Vagina (tissue), 2 donors: ENCODE data around the gene PRKAR1B. TPM values are rescaled to one million over a fixed set of nuclear protein-coding genes. Genes with fewer than 3 reads are reported as not detected.

ENCODE experiments used
- DNase-seq, 2 donors: peaks; one replicate each; pipeline ENCODE4 v3.0.0-alpha.2; 2017; ENCODE audit errors: extremely low spot score in 2 of 2
- H3K27ac ChIP-seq: fragments of 200-600 bp; sonication (generic); one replicate; pipeline ENCODE4 v1.5.1; 2019
- H3K27me3 ChIP-seq: fragments of 200-600 bp; sonication (generic); one replicate; pipeline ENCODE4 v1.5.1; 2019
- H3K36me3 ChIP-seq, 2 donors: fragments of 200-600 bp; sonication (generic); one replicate each; pipeline ENCODE4 v1.5.1; 2017 to 2019
- H3K4me1 ChIP-seq: fragments of 200-600 bp; sonication (generic); one replicate; pipeline ENCODE4 v1.5.1; 2019
- H3K4me3 ChIP-seq, 2 donors: fragments of 200-600 bp; sonication (generic); 1 replicate in 1 of 2; 2 replicates in 1 of 2; pipeline ENCODE4 v1.5.1; 2016 to 2019
- H3K9me3 ChIP-seq: fragments of 200-600 bp; sonication (generic); one replicate; pipeline ENCODE4 v1.5.1; 2019
- POLR2A ChIP-seq, 2 donors: fragments of 450-650 bp; IDR thresholded peaks; one replicate each; pipeline ENCODE4 v1.6.1; 2017; ENCODE audit warnings: antibody characterized with exemption in 2 of 2, mild to moderate bottlenecking in 2 of 2, moderate library complexity in 2 of 2
- POLR2AphosphoS5 ChIP-seq, 2 donors: sonication (generic); formaldehyde crosslinking; IDR thresholded peaks; one replicate each; pipeline ENCODE4 v1.9.0; 2017; ENCODE audit warnings: antibody characterized with exemption in 2 of 2, mild to moderate bottlenecking in 2 of 2, low read depth in 1 of 2; ENCODE audit not compliant: insufficient read depth in 1 of 2
- intact Hi-C: fragments of 100-400 bp; cut with DNase I; formaldehyde crosslinking; loops from one replicate; pipeline ENCODE4 v1.15.1; 2023
- total RNA-seq: library from RNA; depleted of rRNA; stranded (reverse); fragments of >200 nt; gene quantifications from one replicate; pipeline ENCODE4 v1.2.3, GENCODE V29; 2016
- TF ChIP-seq, protein P1 (sequence below), 3 experiments: fragments of 450-650 bp in 2 of 3; fragments of 200-600 bp in 1 of 3; sonication (generic) in 1 of 3; IDR thresholded peaks; one replicate each; pipeline ENCODE4 v1.5.1; 2017 to 2019; ENCODE audit warnings: antibody characterized with exemption in 3 of 3, mild to moderate bottlenecking in 2 of 3, moderate library complexity in 2 of 3

Gene PRKAR1B
- total RNA-seq, 1 donor from 2014 or later = 31.4 TPM

DNA sequence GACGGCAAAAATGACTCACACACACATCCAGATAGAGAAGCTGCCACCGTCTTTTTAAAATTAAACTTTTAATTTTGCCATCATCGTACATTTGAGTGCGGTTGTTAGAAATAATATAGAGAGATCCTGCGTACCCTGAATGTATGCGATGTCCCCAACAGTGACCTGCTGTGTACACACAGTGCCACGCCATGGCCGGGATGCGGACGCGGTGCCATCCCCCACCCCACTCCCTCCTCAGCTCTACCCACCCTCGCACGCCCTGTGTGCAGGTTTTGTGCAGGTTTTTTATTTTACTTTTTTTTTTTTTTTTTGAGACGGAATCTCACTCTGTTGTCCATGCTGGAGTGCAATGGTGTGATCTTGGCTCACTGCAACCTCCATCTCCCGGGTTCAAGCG lies 148.7 kb downstream of the PRKAR1B start:
- no peak for TF ChIP-seq POLR2A (IDR thresholded peaks at IDR 0.05)
- TF ChIP-seq, protein P1, sequence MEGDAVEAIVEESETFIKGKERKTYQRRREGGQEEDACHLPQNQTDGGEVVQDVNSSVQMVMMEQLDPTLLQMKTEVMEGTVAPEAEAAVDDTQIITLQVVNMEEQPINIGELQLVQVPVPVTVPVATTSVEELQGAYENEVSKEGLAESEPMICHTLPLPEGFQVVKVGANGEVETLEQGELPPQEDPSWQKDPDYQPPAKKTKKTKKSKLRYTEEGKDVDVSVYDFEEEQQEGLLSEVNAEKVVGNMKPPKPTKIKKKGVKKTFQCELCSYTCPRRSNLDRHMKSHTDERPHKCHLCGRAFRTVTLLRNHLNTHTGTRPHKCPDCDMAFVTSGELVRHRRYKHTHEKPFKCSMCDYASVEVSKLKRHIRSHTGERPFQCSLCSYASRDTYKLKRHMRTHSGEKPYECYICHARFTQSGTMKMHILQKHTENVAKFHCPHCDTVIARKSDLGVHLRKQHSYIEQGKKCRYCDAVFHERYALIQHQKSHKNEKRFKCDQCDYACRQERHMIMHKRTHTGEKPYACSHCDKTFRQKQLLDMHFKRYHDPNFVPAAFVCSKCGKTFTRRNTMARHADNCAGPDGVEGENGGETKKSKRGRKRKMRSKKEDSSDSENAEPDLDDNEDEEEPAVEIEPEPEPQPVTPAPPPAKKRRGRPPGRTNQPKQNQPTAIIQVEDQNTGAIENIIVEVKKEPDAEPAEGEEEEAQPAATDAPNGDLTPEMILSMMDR (IDR thresholded peaks at IDR 0.05) = no peak
- TF ChIP-seq POLR2AphosphoS5 (IDR thresholded peaks at IDR 0.05; ENCODE audit: insufficient read depth in 1 of 2, low read depth in 1 of 2) = no peak
- DNase-seq = no peak
- Histone ChIP-seq H3K27me3 (no peaks in the 10 kb centered on the region), H3K36me3 (no peaks in the 10 kb centered on the region), H3K27ac (no peak overlapping the region), H3K4me3 (no peak overlapping the region), H3K9me3 (no peaks in the 10 kb centered on the region), H3K4me1 (peaks cover 10% of the 10 kb centered on the region)
- intact Hi-C loops = no loop called here

DNA sequence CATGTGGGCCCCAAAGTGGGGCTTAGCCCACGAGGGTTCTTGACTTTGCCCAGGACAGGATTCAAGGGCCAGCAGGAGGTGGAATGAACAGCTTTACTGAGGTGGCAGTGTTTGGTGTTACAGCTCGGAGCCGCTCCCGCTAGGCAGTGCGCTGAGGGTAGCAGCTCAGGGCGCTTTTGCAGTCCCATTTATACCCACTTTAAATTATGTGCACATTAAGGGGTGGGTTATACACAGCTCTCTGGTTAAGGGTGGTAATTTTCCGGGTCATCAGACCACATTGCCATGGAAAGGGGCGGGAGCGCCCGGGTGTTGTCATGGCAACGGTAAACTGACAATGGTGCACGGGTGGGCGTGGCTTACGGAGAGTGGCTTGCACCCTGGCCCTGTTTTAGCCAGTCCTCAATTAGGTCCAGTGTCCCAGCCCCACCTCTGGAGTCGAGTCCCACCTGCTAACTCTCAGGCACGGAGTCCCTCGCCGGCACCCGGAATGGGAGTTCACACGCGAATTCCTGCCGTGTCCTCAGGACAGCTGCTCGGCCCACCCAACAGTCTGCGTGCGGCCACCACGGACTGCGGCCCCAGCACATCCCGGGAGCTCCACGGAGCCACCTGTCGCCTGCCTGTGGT lies 149.2 kb downstream of the PRKAR1B start:
- Histone ChIP-seq H3K4me3 (no peak overlapping the region), H3K27ac (no peak overlapping the region), H3K27me3 (no peaks in the 10 kb centered on the region), H3K36me3 (no peaks in the 10 kb centered on the region), H3K4me1 (peaks cover 10% of the 10 kb centered on the region), H3K9me3 (no peaks in the 10 kb centered on the region)
- DNase-seq = no peak
- no peak for TF ChIP-seq POLR2A (IDR thresholded peaks at IDR 0.05)
- intact Hi-C loops = no loop called here

DNA sequence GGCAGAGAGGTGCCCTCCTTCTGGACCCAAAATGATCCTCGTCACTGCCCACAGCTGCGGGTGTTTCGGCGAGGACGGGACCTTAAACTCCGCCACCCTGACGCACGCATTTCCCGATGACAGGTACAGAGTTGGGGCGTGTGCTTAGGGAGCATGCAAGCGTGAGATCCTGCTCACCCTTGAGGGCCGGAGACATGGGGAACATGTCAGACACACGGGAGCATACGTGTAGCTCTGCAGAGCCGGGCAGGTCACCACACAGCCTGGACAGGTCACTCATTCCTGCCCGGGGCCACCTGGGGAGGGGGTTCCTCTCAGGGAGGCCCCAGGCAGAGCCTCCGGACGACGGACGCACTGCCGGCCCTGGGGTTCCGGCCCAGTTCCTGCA lies 149.8 kb downstream of the PRKAR1B start:
- Histone ChIP-seq H3K36me3 (no peaks in the 10 kb centered on the region), H3K4me1 (peaks cover 10% of the 10 kb centered on the region), H3K9me3 (no peaks in the 10 kb centered on the region), H3K4me3 (no peak overlapping the region), H3K27ac (no peak overlapping the region), H3K27me3 (no peaks in the 10 kb centered on the region)
- intact Hi-C loops = no loop called here
- no peak for DNase-seq
- TF ChIP-seq POLR2AphosphoS5 (IDR thresholded peaks at IDR 0.05; ENCODE audit: insufficient read depth in 1 of 2, low read depth in 1 of 2) = no peak

DNA sequence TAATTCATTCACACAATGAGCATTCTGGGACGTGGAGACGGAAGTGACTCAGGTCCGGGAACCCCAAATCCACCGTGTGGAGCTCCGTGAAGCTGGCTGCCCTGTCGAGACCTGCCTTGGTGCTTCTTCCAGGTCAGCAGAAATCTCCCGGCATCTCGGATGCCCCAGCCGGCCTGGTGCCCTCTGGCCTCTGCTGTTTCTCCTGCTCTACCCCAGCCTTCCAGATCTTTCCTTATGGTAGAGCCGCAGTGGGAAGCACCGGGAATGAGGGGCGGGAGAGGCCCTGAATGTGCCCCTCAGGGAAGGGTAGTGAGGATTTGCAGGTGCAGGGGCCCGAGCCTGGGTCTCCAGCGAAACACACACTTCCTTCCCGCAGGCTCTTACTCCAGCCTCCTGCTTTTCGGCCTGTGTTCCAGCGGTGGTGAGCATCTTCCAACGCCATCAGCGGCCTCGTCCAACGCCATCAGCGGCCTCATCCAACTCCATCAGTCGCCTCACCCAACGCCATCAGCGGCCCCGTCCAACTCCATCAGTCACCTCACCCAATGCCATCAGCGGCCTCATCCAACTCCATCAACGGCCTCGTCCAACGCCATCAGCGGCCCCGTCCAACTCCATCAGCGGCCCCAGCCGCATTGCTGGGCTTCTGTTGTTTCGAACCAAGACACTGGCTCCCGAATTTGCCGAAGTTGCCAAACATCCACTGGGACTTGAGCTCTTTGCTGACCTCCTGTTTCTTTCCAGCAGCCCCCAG lies 150.4 kb downstream of the PRKAR1B start:
- DNase-seq = no peak
- TF ChIP-seq POLR2A (IDR thresholded peaks at IDR 0.05) (no peak), POLR2AphosphoS5 (IDR thresholded peaks at IDR 0.05; ENCODE audit: insufficient read depth in 1 of 2, low read depth in 1 of 2) (no peak)
- TF ChIP-seq, protein P1 (IDR thresholded peaks at IDR 0.05) = no peak
- Histone ChIP-seq H3K4me1 (peaks cover 10% of the 10 kb centered on the region), H3K27me3 (no peaks in the 10 kb centered on the region), H3K4me3 (no peak overlapping the region), H3K27ac (no peak overlapping the region), H3K36me3 (no peaks in the 10 kb centered on the region), H3K9me3 (no peaks in the 10 kb centered on the region)
- intact Hi-C loops = no loop called here

DNA sequence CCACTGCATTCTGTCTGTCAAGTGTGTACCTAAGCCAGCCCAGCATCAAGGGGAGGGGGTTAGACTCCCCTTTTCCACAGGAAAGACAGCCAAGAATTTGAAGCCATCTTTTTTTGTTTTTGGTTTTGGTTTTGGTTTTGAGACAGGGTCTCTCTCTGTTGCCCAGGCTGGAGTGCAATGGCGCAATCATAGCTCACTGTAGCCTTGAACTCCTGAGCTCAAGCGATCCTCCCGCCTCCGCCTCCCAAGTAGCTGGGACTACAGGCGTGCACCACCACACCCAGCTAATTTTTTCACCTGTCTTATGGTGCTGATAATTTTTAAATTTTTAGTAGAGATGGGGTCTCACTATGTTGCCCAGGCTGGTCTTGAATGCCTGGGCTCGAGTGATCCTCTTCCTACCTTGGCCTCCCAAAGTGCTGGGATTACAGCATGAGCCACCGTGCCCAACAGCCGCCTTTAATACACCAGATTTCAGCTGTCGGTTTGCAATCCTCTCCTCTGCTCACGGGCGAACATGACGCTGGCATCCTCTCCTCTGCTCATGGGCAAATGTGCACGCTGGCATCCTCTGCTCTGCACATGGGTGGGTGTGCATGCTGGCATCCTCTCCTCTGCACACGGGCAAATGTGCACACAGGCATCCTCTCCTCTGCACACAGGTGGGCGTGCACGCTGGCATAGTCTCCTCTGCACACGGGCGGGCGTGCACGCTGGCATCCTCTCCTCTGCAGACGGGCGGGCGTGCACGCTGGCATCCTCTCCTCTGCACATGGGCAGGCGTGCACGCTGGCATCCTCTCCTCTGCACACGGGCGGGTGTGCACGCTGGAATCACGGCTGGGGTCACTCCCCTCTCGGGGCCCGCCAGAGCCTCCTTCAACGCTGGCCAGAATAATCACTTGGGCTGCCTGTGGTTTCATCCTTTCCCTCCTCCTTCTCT lies 151.4 kb downstream of the PRKAR1B start:
- TF ChIP-seq POLR2AphosphoS5 (IDR thresholded peaks at IDR 0.05; ENCODE audit: insufficient read depth in 1 of 2, low read depth in 1 of 2) = no peak

DNA sequence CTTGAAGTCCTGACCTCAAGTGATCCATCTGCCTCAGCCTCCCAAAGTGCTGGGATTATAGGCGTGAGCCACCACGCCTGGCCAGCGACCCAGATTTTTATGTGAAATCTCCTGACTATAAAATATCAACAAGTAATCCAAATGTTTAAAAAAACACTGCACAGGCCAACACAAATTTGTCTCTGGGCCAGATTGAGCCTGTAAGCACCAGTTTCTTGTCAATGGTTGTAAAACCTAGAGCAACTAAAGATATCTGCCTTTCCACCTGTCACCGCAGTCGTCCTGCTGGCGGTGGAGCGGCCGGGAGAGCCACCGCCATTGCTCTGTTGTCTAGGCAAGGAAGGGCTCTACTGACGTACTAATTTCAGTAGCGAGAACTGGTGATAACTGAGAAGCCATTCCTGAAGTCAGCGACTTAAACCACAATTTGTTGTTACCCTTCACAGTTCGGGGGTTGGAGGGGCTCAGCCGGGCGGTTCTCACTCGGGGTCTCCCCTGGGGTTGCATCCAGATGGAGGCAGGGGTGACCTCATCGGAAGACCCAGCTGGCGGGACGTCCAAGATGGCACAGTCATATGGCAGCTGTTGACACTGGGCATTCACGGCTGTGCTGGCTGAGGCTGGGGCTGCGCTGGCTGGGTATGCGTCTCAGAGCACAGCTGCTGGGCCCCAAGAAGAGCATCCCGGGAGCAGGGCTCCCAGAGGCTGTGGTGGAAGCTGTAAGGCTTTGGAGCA lies 152.3 kb downstream of the PRKAR1B start:
- Histone ChIP-seq H3K36me3 (no peaks in the 10 kb centered on the region), H3K9me3 (no peaks in the 10 kb centered on the region), H3K27ac (no peak overlapping the region), H3K4me3 (no peak overlapping the region), H3K4me1 (peaks cover 10% of the 10 kb centered on the region), H3K27me3 (no peaks in the 10 kb centered on the region)
- DNase-seq = no peak
- intact Hi-C loops = no loop called here
- TF ChIP-seq POLR2AphosphoS5 (IDR thresholded peaks at IDR 0.05; ENCODE audit: insufficient read depth in 1 of 2, low read depth in 1 of 2) = no peak
- TF ChIP-seq POLR2A (IDR thresholded peaks at IDR 0.05) = no peak
- TF ChIP-seq, protein P1 (IDR thresholded peaks at IDR 0.05) = no peak

More for the DNA sequence above, 151.4 kb downstream of the PRKAR1B start:
- Histone ChIP-seq H3K4me1 (peaks cover 10% of the 10 kb centered on the region), H3K4me3 (no peak overlapping the region), H3K27ac (no peak overlapping the region), H3K27me3 (no peaks in the 10 kb centered on the region), H3K9me3 (no peaks in the 10 kb centered on the region), H3K36me3 (no peaks in the 10 kb centered on the region)
- intact Hi-C loops = no loop called here
- DNase-seq = no peak
